Small intestine (tissue), 7 donors: Measurements from ENCODE around the gene FUS. TPM values are rescaled to one million over a fixed set of nuclear protein-coding genes. Genes with fewer than 3 reads are reported as not detected.

Source experiments
- DNase-seq, 2 donors: peaks; one replicate each; pipeline versions ENCODE4 v3.0.0 to v3.0.0-alpha.2; 2013
- FAIRE-seq: peaks from 2 replicates; lab custom pipeline; 2012; peaks lifted over from hg19 to GRCh38; lab: Jason Lieb, UNC
- H3K27ac ChIP-seq, 3 donors: one replicate each; pipeline ENCODE4 v1.5.1; 2013; ENCODE audit warnings: low read length in 2 of 3, mild to moderate bottlenecking in 2 of 3, control low read depth in 1 of 3, inconsistent platforms in 1 of 3, low read depth in 1 of 3, moderate library complexity in 1 of 3
- H3K27me3 ChIP-seq, 3 donors: one replicate each; pipeline ENCODE4 v1.6.1; 2013; ENCODE audit warnings: low read length in 3 of 3, inconsistent platforms in 1 of 3; ENCODE audit not compliant: control insufficient read depth in 3 of 3, insufficient read depth in 3 of 3
- H3K36me3 ChIP-seq, 3 donors: one replicate each; pipeline ENCODE4 v1.6.1; 2013; ENCODE audit warnings: low read length in 3 of 3, inconsistent platforms in 1 of 3, low read depth in 1 of 3, mild to moderate bottlenecking in 1 of 3, moderate library complexity in 1 of 3; ENCODE audit not compliant: control insufficient read depth in 3 of 3, insufficient read depth in 2 of 3
- H3K4me1 ChIP-seq, 3 donors: one replicate each; pipeline ENCODE4 v1.6.1; 2013; ENCODE audit warnings: low read length in 2 of 3, inconsistent platforms in 1 of 3, low read depth in 1 of 3, mild to moderate bottlenecking in 1 of 3, moderate library complexity in 1 of 3; ENCODE audit not compliant: control insufficient read depth in 3 of 3, insufficient read depth in 2 of 3
- H3K4me3 ChIP-seq, 3 donors: one replicate each; pipeline ENCODE4 v1.5.1; 2013; ENCODE audit warnings: low read length in 3 of 3, control low read depth in 1 of 3, inconsistent platforms in 1 of 3, low read depth in 1 of 3, mild to moderate bottlenecking in 1 of 3, moderate library complexity in 1 of 3
- H3K9me3 ChIP-seq, 2 donors: one replicate each; pipeline ENCODE4 v1.6.1; 2013; ENCODE audit warnings: low read depth in 1 of 2, low read length in 1 of 2; ENCODE audit not compliant: control insufficient read depth in 2 of 2, insufficient read depth in 1 of 2
- WGBS, 3 donors: extraction: QIAGEN DNeasy Blood & Tissue Kit; methylation state at CpG; one replicate each; pipeline ENCODE4 v1.1.7; 2013; 5-methylcytosine and 5-hydroxymethylcytosine counted together
- polyA plus RNA-seq, 4 donors: library from polyadenylated mRNA; stranded (reverse) in 3 of 4; unstranded in 1 of 4; fragments of 200-250 nt in 3 of 4; fragments of 120-200 nt in 1 of 4; gene quantifications; one replicate each; pipeline versions ENCODE4 v1.2.1 to v1.2.3, GENCODE V29; 2013
- donor health status: healthy with polysubstance abuse.
- donor health status: control.
- donor health status: control.
- donor health status: Bipolar disorder and iron deficiency.
- donor health status: healthy.

The FUS gene
- polyA plus RNA-seq, 4 donors = 147 to 415 (median 209) TPM

- Histone ChIP-seq H3K9me3 (no peaks in the 10 kb centered on the region), H3K36me3 (no peaks in the 10 kb centered on the region), H3K27ac (no peak overlapping the region), H3K27me3 (peaks cover 0 to 30% (median 13%) of the 10 kb centered on the region in 3 donors), H3K4me1 (peaks cover 0 to 22% (median 0%) of the 10 kb centered on the region in 3 donors), H3K4me3 (no peak overlapping the region)
- DNase-seq (no peak), FAIRE-seq (no peak)
- WGBS, 3 donors = 96 to 100% (median 98%) methylated on average over 1 of the region's 1 CpG
Measured at GRCh38 chr16:31213342-31213741, 33.4 kb downstream of the FUS start.

GRCh38 chr16:31213877-31214707, 34.2 kb downstream of the FUS start, which contains the start of gene TRIM72:
Gene TRIM72, plus strand, starts transcription at chr16:31214119. Its CDS starts 620 bp downstream, at chr16:31214739.
- Histone ChIP-seq H3K27ac (no peak within 1 kb of the TSS), H3K36me3 (no peaks in the 10 kb centered on the region), H3K4me3 (peak within 1 kb of the TSS in 1 of 3 donors; percentile 35), H3K27me3 (peaks cover 0 to 30% (median 13%) of the 10 kb centered on the region in 3 donors), H3K4me1 (peaks cover 0 to 17% (median 0%) of the 10 kb centered on the region in 3 donors), H3K9me3 (no peaks in the 10 kb centered on the region)
- WGBS, 3 donors = 72 to 91% (median 83%) methylated on average over 16 to 25 of the region's 25 CpGs
- FAIRE-seq = no peak
- no peak for DNase-seq

- FAIRE-seq (no peak), DNase-seq (no peak)
- 16 to 24% (median 24%) methylated on average over 34 to 58 of the region's 58 CpGs for WGBS, 3 donors
- Histone ChIP-seq H3K27ac (no peak overlapping the region), H3K4me3 (peak overlapping the region in 2 of 3 donors; percentile 35 to 47), H3K27me3 (peaks cover 0 to 30% (median 13%) of the 10 kb centered on the region in 3 donors), H3K36me3 (no peaks in the 10 kb centered on the region), H3K9me3 (no peaks in the 10 kb centered on the region), H3K4me1 (peaks cover 0 to 17% (median 0%) of the 10 kb centered on the region in 3 donors)
Measured at GRCh38 chr16:31214708-31215286, 34.9 kb downstream of the FUS start.

- Histone ChIP-seq H3K9me3 (no peaks in the 10 kb centered on the region), H3K27me3 (peaks cover 0 to 30% (median 13%) of the 10 kb centered on the region in 3 donors), H3K4me1 (peaks cover 0 to 17% (median 0%) of the 10 kb centered on the region in 3 donors), H3K4me3 (peak overlapping the region in 2 of 3 donors; percentile 35 to 47), H3K36me3 (no peaks in the 10 kb centered on the region), H3K27ac (no peak overlapping the region)
- 1 to 2% (median 2%) methylated on average over 61 to 63 of the region's 63 CpGs for WGBS, 3 donors
- DNase-seq (peak; percentile 59 to 76), FAIRE-seq (no peak)
Measured at GRCh38 chr16:31215287-31216162, 35.6 kb downstream of the FUS start.

GRCh38 chr16:31216422-31217135, 36.6 kb downstream of the FUS start, which contains the start of gene PYDC1:
Gene PYDC1, minus strand, starts transcription at chr16:31217135. Its CDS starts 107 bp downstream, at chr16:31217028.
- Histone ChIP-seq H3K27ac (no peak within 1 kb of the TSS), H3K27me3 (peaks cover 0 to 31% (median 13%) of the 10 kb centered on the region in 3 donors), H3K4me1 (peaks cover 0 to 17% (median 0%) of the 10 kb centered on the region in 3 donors), H3K36me3 (no peaks in the 10 kb centered on the region), H3K9me3 (no peaks in the 10 kb centered on the region), H3K4me3 (peak within 1 kb of the TSS in 2 of 3 donors; percentile 35 to 47)
- FAIRE-seq (no peak), DNase-seq (peak in 1 of 2 donors; percentile 48)
- WGBS, 3 donors = 6 to 7% (median 6%) methylated on average over 41 to 52 of the region's 52 CpGs

- DNase-seq (no peak), FAIRE-seq (no peak)
- Histone ChIP-seq H3K27ac (no peak overlapping the region), H3K4me3 (no peak overlapping the region), H3K4me1 (peaks cover 0 to 17% (median 0%) of the 10 kb centered on the region in 3 donors), H3K27me3 (peaks cover 0 to 34% (median 13%) of the 10 kb centered on the region in 3 donors), H3K36me3 (no peaks in the 10 kb centered on the region), H3K9me3 (no peaks in the 10 kb centered on the region)
- 14 to 26% (median 14%) methylated on average over 4 of the region's 4 CpGs for WGBS, 3 donors
Measured at GRCh38 chr16:31217136-31217530, 37.2 kb downstream of the FUS start.

- DNase-seq (no peak), FAIRE-seq (no peak)
- H3K9me3 ChIP-seq = no peaks in the 10 kb centered on the region
- 84 to 90% (median 88%) methylated on average over 15 of the region's 15 CpGs for WGBS, 3 donors
- peaks cover 0 to 22% (median 0%) of the 10 kb centered on the region in 3 donors for H3K4me1 ChIP-seq
- no peak overlapping the region for H3K4me3 ChIP-seq
- peaks cover 0 to 34% (median 13%) of the 10 kb centered on the region in 3 donors for H3K27me3 ChIP-seq
- no peak overlapping the region for H3K27ac ChIP-seq
- H3K36me3 ChIP-seq = no peaks in the 10 kb centered on the region
Measured at GRCh38 chr16:31219154-31219741, 39.3 kb downstream of the FUS start.
